A673 (cell line): ENCODE results near the gene TBX21. TPM values are rescaled to one million over a fixed set of nuclear protein-coding genes. Genes with fewer than 3 reads are reported as not detected.

Experiments
- BruUV-seq: library from RNA; stranded (reverse); fragments of 400-500 nt; replicated peaks from 2 replicates; lab custom pipeline; 2021; lab: Mats Ljungman, UMichigan
- CTCF ChIA-PET: fragments of 300-600 bp; sonication (Branson Sonifier 250); formaldehyde crosslinking; loops from one replicate; lab custom pipeline; 2022; ENCODE audit warnings: antibody characterized with exemption; lab: Charles Lee
- POLR2A ChIA-PET: fragments of 300-600 bp; sonication (Branson Sonifier 250); formaldehyde crosslinking; loops from one replicate; lab custom pipeline; 2022; ENCODE audit warnings: antibody characterized with exemption; ENCODE audit not compliant: low non-redundant PET; lab: Charles Lee
- DNase-seq: peaks from one replicate; pipeline ENCODE4 v3.0.0-alpha.2; 2015; ENCODE audit warnings: low spot score
- H3K27ac ChIP-seq: fragments of 200-600 bp; sonication (generic); 2 replicates; pipeline ENCODE4 v1.5.1; 2016; ENCODE audit warnings: mixed run types, low read depth, mild to moderate bottlenecking, mixed read lengths, antibody characterized with exemption, low read length; ENCODE audit not compliant: poor library complexity, severe bottlenecking
- H3K27me3 ChIP-seq: fragments of 200-600 bp; sonication (generic); replicated peaks from 2 replicates; pipeline ENCODE4 v1.6.1; 2017; ENCODE audit warnings: mixed run types, low read depth, mild to moderate bottlenecking, mixed read lengths, antibody characterized with exemption, low read length; ENCODE audit not compliant: insufficient read depth, poor library complexity
- H3K36me3 ChIP-seq: fragments of 200-600 bp; sonication (generic); 2 replicates; pipeline ENCODE4 v1.6.1; 2016; ENCODE audit warnings: mixed run types, mild to moderate bottlenecking, mixed read lengths, antibody characterized with exemption, low read length; ENCODE audit not compliant: insufficient read depth, poor library complexity, severe bottlenecking
- H3K4me1 ChIP-seq: fragments of 200-600 bp; sonication (generic); 2 replicates; pipeline ENCODE4 v1.6.1; 2017; ENCODE audit warnings: mixed run types, mild to moderate bottlenecking, mixed read lengths, antibody characterized with exemption, low read length; ENCODE audit not compliant: insufficient read depth, poor library complexity, severe bottlenecking
- H3K4me3 ChIP-seq: fragments of 200-600 bp; sonication (generic); 2 replicates; pipeline ENCODE4 v1.5.1; 2016; ENCODE audit warnings: low read depth, mixed run types, mild to moderate bottlenecking, mixed read lengths, low read length; ENCODE audit not compliant: poor library complexity, severe bottlenecking
- H3K9me3 ChIP-seq: fragments of 200-600 bp; sonication (generic); 2 replicates; pipeline ENCODE4 v1.6.1; 2016; ENCODE audit warnings: mixed run types, low read depth, mild to moderate bottlenecking, mixed read lengths, antibody characterized with exemption, low read length; ENCODE audit not compliant: poor library complexity, severe bottlenecking
- CTCF ChIP-seq: fragments of 300-800, 200-600 bp; sonication (generic); conservative IDR thresholded peaks from 2 replicates; pipeline ENCODE4 v1.5.1; 2017; ENCODE audit warnings: low read depth, mild to moderate bottlenecking, antibody characterized with exemption, low read length, moderate library complexity, mixed read lengths
- EZH2 ChIP-seq: fragments of 200-600 bp; sonication (generic); IDR thresholded peaks from 2 replicates; pipeline ENCODE4 v1.6.1; 2017; ENCODE audit warnings: borderline replicate concordance, low read depth, mild to moderate bottlenecking, mixed read lengths, antibody characterized with exemption, low read length; ENCODE audit not compliant: poor library complexity, severe bottlenecking
- intact Hi-C: fragments of 100-400 bp; cut with micrococcal nuclease; formaldehyde crosslinking; loops from one replicate; pipeline ENCODE4 v1.10.0; 2022; ENCODE audit not compliant: unreplicated experiment
- total RNA-seq: library from RNA; stranded (reverse); gene quantifications from 2 replicates; pipeline ENCODE4 v1.2.3, GENCODE V29; 2021

The TBX21 gene
- total RNA-seq, 1 experiment from 2014 or later, result not detected

GRCh38 chr17:47729476-47729875 lies 3.6 kb upstream of the TBX21 start:
- H3K36me3 ChIP-seq, result no peaks in the 10 kb centered on the region
- H3K9me3 ChIP-seq, result no peaks in the 10 kb centered on the region
- DNase-seq, result no peak
- POLR2A ChIA-PET, result no interaction called here
- CTCF ChIA-PET, result no interaction called here
- no peak overlapping the region for H3K27ac ChIP-seq
- intact Hi-C loops, result no loop called here
- H3K4me3 ChIP-seq, result no peak overlapping the region
- no peaks in the 10 kb centered on the region for H3K4me1 ChIP-seq
- no peak for TF ChIP-seq EZH2
- no peak for TF ChIP-seq CTCF
- no TSS peak for BruUV-seq
- peaks cover 7% of the 10 kb centered on the region for H3K27me3 ChIP-seq

- no peak for DNase-seq
- H3K36me3 ChIP-seq, result no peaks in the 10 kb centered on the region
- H3K27me3 ChIP-seq, result peaks cover 7% of the 10 kb centered on the region
- intact Hi-C loops, result no loop called here
- H3K9me3 ChIP-seq, result no peaks in the 10 kb centered on the region
- CTCF ChIA-PET, result no interaction called here
- POLR2A ChIA-PET, result no interaction called here
- TF ChIP-seq CTCF, result no peak
- no peak for TF ChIP-seq EZH2
- no peak overlapping the region for H3K4me3 ChIP-seq
- no TSS peak for BruUV-seq
- H3K27ac ChIP-seq, result no peak overlapping the region
- no peaks in the 10 kb centered on the region for H3K4me1 ChIP-seq
Observed at GRCh38 chr17:47730681-47731080, 2.4 kb upstream of the TBX21 start.

GRCh38 chr17:47731396-47731795 lies 1.6 kb upstream of the TBX21 start:
- H3K4me1 ChIP-seq, result no peaks in the 10 kb centered on the region
- no peak overlapping the region for H3K4me3 ChIP-seq
- H3K27me3 ChIP-seq, result peaks cover 7% of the 10 kb centered on the region
- H3K27ac ChIP-seq, result no peak overlapping the region
- no peaks in the 10 kb centered on the region for H3K36me3 ChIP-seq
- no peak for DNase-seq
- CTCF ChIA-PET, result no interaction called here
- no peaks in the 10 kb centered on the region for H3K9me3 ChIP-seq
- BruUV-seq, result no TSS peak
- POLR2A ChIA-PET, result no interaction called here
- intact Hi-C loops, result no loop called here
- TF ChIP-seq CTCF, result no peak
